Gastroesophageal sphincter (tissue), 4 donors: ENCODE measurements around the gene MYH3. TPM values are rescaled to one million over a fixed set of nuclear protein-coding genes. Genes with fewer than 3 reads are reported as not detected.

Experiments used
- ATAC-seq: fragments of 150-250 bp; one replicate; pipeline ENCODE4 v1.9.1; 2016; ENCODE audit warnings: mild to moderate bottlenecking, moderate library complexity
- H3K27ac ChIP-seq, 4 donors: fragments of 200-600 bp; sonication (generic) in 3 of 4; 1 replicate in 3 of 4; 2 replicates in 1 of 4; pipeline ENCODE4 v1.5.1; 2016 to 2019
- H3K27me3 ChIP-seq: fragments of 200-600 bp; sonication (generic); one replicate; pipeline ENCODE4 v1.5.1; 2019
- H3K36me3 ChIP-seq, 2 donors: fragments of 200-600 bp; sonication (generic); one replicate each; pipeline ENCODE4 v1.5.1; 2019; ENCODE audit warnings: control low read depth in 1 of 2
- H3K4me1 ChIP-seq, 3 donors: fragments of 200-600 bp; sonication (generic); 1 replicate in 2 of 3; 2 replicates in 1 of 3; pipeline ENCODE4 v1.5.1; 2016 to 2019; ENCODE audit warnings: control low read depth in 2 of 3
- H3K4me3 ChIP-seq, 2 donors: fragments of 200-600 bp; sonication (generic); one replicate each; pipeline ENCODE4 v1.5.1; 2019; ENCODE audit warnings: mild to moderate bottlenecking in 1 of 2, moderate library complexity in 1 of 2
- H3K9me3 ChIP-seq, 3 donors: fragments of 200-600 bp; sonication (generic); one replicate each; pipeline ENCODE4 v1.5.1; 2017 to 2019; ENCODE audit warnings: control low read depth in 2 of 3
- EP300 ChIP-seq: sonication (generic); formaldehyde crosslinking; IDR thresholded peaks from one replicate; pipeline ENCODE4 v1.6.1; 2017; ENCODE audit warnings: antibody characterized with exemption, mild to moderate bottlenecking
- POLR2A ChIP-seq, 2 donors: fragments of 450-650 bp; IDR thresholded peaks; one replicate each; pipeline ENCODE4 v1.6.1; 2017; ENCODE audit warnings: antibody characterized with exemption in 2 of 2, mild to moderate bottlenecking in 2 of 2, moderate library complexity in 1 of 2
- POLR2AphosphoS5 ChIP-seq: sonication (generic); formaldehyde crosslinking; IDR thresholded peaks from one replicate; pipeline ENCODE4 v1.6.1; 2017; ENCODE audit warnings: antibody characterized with exemption
- WGBS, 2 donors: methylation state at CpG; one replicate each; pipeline ENCODE4 v1.1.5; 2018; ENCODE audit warnings: low coverage in 1 of 2; 5-methylcytosine and 5-hydroxymethylcytosine counted together
- total RNA-seq, 4 donors: library from RNA; depleted of rRNA; stranded (reverse); fragments of >200 nt; gene quantifications; one replicate each; pipeline ENCODE4 v1.1.0, GENCODE V29; 2016
- TF ChIP-seq, protein P1 (sequence below), 4 experiments: fragments of 200-600 bp in 2 of 4; fragments of 450-650 bp in 2 of 4; sonication (generic) in 1 of 4; IDR thresholded peaks; one replicate each; pipeline ENCODE4 v1.5.1; 2017 to 2019; ENCODE audit warnings: antibody characterized with exemption in 4 of 4, mild to moderate bottlenecking in 2 of 4, moderate library complexity in 2 of 4

The MYH3 gene
- total RNA-seq, 4 donors from 2014 or later: 0.87 to 3.5 (median 1.7) TPM

DNA sequence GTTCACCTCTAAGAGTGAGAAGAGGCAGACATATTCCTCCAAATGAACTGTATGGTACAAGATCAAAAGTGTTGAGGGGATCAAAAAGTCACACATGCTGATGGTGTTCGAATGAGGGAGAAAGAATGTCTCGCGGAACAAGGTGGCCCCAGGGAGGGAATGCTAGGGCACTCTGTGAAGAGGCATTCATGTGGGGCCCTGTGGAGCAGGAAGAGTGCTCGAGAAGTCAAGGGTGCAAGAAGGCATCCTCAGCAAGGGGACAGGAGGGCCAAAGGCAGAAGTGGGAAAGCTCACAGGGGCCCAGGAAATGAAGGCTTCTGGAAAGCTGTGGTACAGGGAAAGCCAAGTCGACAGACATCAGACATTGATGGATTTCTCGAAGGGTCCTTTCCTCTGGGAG, 6.1 kb upstream of the MYH3 start:
- ATAC-seq: no peak
- Histone ChIP-seq H3K27ac (no peak overlapping the region), H3K27me3 (no peaks in the 10 kb centered on the region), H3K36me3 (peaks cover 0 to 37% of the 10 kb centered on the region in 2 donors), H3K4me3 (no peak overlapping the region), H3K4me1 (no peaks in the 10 kb centered on the region), H3K9me3 (no peaks in the 10 kb centered on the region)
- WGBS, 2 donors: 85 to 87% methylated on average over 5 to 6 of the region's 6 CpGs
- TF ChIP-seq POLR2AphosphoS5 (no peak), POLR2A (IDR thresholded peaks at IDR 0.05) (no peak), EP300 (no peak)
- TF ChIP-seq, protein P1, sequence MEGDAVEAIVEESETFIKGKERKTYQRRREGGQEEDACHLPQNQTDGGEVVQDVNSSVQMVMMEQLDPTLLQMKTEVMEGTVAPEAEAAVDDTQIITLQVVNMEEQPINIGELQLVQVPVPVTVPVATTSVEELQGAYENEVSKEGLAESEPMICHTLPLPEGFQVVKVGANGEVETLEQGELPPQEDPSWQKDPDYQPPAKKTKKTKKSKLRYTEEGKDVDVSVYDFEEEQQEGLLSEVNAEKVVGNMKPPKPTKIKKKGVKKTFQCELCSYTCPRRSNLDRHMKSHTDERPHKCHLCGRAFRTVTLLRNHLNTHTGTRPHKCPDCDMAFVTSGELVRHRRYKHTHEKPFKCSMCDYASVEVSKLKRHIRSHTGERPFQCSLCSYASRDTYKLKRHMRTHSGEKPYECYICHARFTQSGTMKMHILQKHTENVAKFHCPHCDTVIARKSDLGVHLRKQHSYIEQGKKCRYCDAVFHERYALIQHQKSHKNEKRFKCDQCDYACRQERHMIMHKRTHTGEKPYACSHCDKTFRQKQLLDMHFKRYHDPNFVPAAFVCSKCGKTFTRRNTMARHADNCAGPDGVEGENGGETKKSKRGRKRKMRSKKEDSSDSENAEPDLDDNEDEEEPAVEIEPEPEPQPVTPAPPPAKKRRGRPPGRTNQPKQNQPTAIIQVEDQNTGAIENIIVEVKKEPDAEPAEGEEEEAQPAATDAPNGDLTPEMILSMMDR (IDR thresholded peaks at IDR 0.05): no peak

DNA sequence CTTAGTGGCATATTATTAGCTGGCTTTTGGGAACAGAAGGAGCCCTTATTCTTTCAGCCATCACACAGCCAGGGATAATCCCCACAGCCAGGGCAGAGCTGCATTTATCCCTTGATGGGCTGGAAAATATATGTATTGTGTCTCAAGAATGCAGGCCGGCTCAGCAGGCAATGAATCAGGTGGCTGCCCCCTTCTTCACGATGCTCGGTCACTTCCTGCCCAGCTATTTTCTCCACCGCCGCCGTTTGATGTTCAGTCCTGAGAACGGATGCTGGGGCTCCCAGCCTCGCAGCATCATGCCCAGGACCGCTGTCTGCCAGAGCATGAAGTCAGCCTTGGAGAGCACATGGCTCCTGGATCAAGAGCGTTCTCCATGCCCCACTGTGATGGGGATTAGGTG, 4.3 kb upstream of the MYH3 start:
- no peak overlapping the region for H3K27ac ChIP-seq
- H3K9me3 ChIP-seq: no peaks in the 10 kb centered on the region
- TF ChIP-seq POLR2A (IDR thresholded peaks at IDR 0.05) (no peak), POLR2AphosphoS5 (no peak)
- TF ChIP-seq, protein P1 (IDR thresholded peaks at IDR 0.05): no peak
- peaks cover 0 to 37% of the 10 kb centered on the region in 2 donors for H3K36me3 ChIP-seq
- no peak for ATAC-seq
- H3K27me3 ChIP-seq: no peaks in the 10 kb centered on the region
- H3K4me3 ChIP-seq: no peak overlapping the region
- no peaks in the 10 kb centered on the region for H3K4me1 ChIP-seq
- WGBS, 2 donors: 82 to 100% methylated on average over 1 to 3 of the region's 10 CpGs

DNA sequence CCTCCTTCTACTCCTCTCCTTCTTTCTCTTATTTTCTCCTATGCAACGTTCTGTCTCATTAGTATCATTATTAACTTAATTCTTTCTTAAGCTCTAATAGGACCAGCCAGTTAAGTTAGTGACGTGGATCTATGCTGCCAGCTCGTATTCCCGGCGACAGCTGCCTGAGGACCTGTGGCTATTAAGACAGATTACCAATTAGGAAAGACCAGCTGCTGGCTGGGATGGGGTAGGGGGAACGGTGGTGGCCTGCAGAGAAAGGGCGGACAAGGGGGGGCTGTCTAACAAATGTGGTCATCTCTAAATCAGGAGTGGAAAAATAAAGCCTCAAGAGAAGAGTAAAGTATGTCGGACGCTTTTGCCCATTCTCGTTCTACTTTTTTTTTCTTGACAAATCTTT, 770 bp upstream of the MYH3 start:
- no peak for ATAC-seq
- Histone ChIP-seq H3K4me3 (no peak overlapping the region), H3K9me3 (no peaks in the 10 kb centered on the region), H3K36me3 (peaks cover 0 to 28% of the 10 kb centered on the region in 2 donors), H3K27me3 (no peaks in the 10 kb centered on the region), H3K27ac (no peak overlapping the region), H3K4me1 (no peaks in the 10 kb centered on the region)
- 74 to 80% methylated on average over 8 to 10 of the region's 10 CpGs for WGBS, 2 donors
- TF ChIP-seq EP300: no peak

DNA sequence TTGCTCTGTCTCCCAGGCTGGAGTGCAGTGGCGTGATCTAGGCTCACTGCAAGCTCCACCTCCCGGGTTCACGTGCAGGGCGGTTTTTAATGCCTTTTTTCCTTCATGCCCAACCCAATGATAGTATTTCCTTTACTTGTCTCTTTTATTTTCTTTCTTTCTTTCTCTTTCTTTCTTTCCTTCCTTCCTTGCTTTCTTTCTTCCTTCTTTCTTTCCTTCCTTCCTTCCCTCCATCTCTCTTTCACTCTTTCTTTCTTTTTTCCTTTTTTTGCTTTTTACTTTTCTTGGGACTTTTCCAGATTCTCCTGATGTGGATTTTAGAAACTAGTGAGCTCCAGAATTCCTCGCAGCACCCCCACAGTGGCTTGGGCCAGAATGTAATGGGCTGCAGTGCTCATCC, 3.1 kb downstream of the MYH3 start:
- 76% methylated on average over 5 of the region's 5 CpGs; no CpG with 5 or more reads in 1 of the 2 donors for WGBS, 2 donors
- no peaks in the 10 kb centered on the region for H3K4me1 ChIP-seq
- H3K27me3 ChIP-seq: no peaks in the 10 kb centered on the region
- no peak for ATAC-seq
- TF ChIP-seq, protein P1 (IDR thresholded peaks at IDR 0.05): no peak
- TF ChIP-seq EP300: no peak
- TF ChIP-seq POLR2A (IDR thresholded peaks at IDR 0.05): no peak
- TF ChIP-seq POLR2AphosphoS5: no peak
- H3K36me3 ChIP-seq: peaks cover 0 to 6% of the 10 kb centered on the region in 2 donors
- H3K4me3 ChIP-seq: no peak overlapping the region
- H3K27ac ChIP-seq: no peak overlapping the region
- no peaks in the 10 kb centered on the region for H3K9me3 ChIP-seq

DNA sequence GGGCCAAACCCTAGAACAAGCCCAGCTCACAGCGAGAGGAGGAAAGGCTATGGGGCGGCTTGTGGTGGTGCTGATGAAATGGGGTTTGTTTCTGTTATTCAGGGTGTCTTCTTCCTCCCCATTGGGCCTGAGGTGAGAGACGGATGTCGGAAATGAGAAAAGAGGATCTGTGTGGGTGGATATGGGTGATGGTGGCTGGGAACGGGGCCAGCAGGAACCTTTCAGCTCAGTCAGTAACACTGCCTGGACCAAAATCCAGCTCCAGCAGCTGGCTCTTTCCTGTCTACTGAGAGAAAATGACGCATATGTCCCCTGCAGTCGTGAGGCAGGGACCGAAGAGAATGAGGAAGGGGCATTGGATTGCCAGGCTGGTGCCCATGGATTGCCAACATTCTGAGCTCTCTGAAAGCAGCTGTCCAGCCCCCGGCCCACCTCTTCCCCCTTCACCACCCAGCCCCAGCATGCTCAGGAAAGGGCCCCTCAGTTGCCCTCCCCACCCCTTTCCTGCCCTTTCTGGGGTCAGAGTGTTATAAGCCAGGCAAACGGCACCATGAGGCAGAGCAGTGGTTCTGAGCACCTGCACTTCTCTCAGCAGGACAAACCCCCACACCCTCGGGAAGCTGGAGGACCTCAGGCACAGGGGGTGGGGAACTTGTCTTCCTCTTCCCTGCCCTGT, 4.0 kb downstream of the MYH3 start:
- no peaks in the 10 kb centered on the region for H3K9me3 ChIP-seq
- 70 to 77% methylated on average over 5 to 6 of the region's 11 CpGs for WGBS, 2 donors
- H3K36me3 ChIP-seq: no peaks in the 10 kb centered on the region
- H3K27ac ChIP-seq: no peak overlapping the region
- no peak for ATAC-seq
- H3K4me1 ChIP-seq: no peaks in the 10 kb centered on the region
- H3K27me3 ChIP-seq: no peaks in the 10 kb centered on the region
- H3K4me3 ChIP-seq: no peak overlapping the region
- TF ChIP-seq EP300 (no peak), POLR2A (IDR thresholded peaks at IDR 0.05) (no peak), POLR2AphosphoS5 (no peak)
- TF ChIP-seq, protein P1 (IDR thresholded peaks at IDR 0.05): no peak
